Vagina (tissue), 2 donors: ENCODE results near the gene GK. TPM values are rescaled to one million over a fixed set of nuclear protein-coding genes. Genes with fewer than 3 reads are reported as not detected.

Experiments used
- DNase-seq, 2 donors: peaks; one replicate each; pipeline ENCODE4 v3.0.0-alpha.2; 2017; ENCODE audit errors: extremely low spot score in 2 of 2
- H3K27ac ChIP-seq: fragments of 200-600 bp; sonication (generic); one replicate; pipeline ENCODE4 v1.5.1; 2019
- H3K27me3 ChIP-seq: fragments of 200-600 bp; sonication (generic); one replicate; pipeline ENCODE4 v1.5.1; 2019
- H3K36me3 ChIP-seq, 2 donors: fragments of 200-600 bp; sonication (generic); one replicate each; pipeline ENCODE4 v1.5.1; 2017 to 2019
- H3K4me1 ChIP-seq: fragments of 200-600 bp; sonication (generic); one replicate; pipeline ENCODE4 v1.5.1; 2019
- H3K4me3 ChIP-seq, 2 donors: fragments of 200-600 bp; sonication (generic); 1 replicate in 1 of 2; 2 replicates in 1 of 2; pipeline ENCODE4 v1.5.1; 2016 to 2019
- H3K9me3 ChIP-seq: fragments of 200-600 bp; sonication (generic); one replicate; pipeline ENCODE4 v1.5.1; 2019
- CTCF ChIP-seq, 3 experiments: fragments of 450-650 bp in 2 of 3; fragments of 200-600 bp in 1 of 3; sonication (generic) in 1 of 3; IDR thresholded peaks; one replicate each; pipeline ENCODE4 v1.5.1; 2017 to 2019; ENCODE audit warnings: antibody characterized with exemption in 3 of 3, mild to moderate bottlenecking in 2 of 3, moderate library complexity in 2 of 3
- POLR2A ChIP-seq, 2 donors: fragments of 450-650 bp; IDR thresholded peaks; one replicate each; pipeline ENCODE4 v1.6.1; 2017; ENCODE audit warnings: antibody characterized with exemption in 2 of 2, mild to moderate bottlenecking in 2 of 2, moderate library complexity in 2 of 2
- POLR2AphosphoS5 ChIP-seq, 2 donors: sonication (generic); formaldehyde crosslinking; IDR thresholded peaks; one replicate each; pipeline ENCODE4 v1.9.0; 2017; ENCODE audit warnings: antibody characterized with exemption in 2 of 2, mild to moderate bottlenecking in 2 of 2, low read depth in 1 of 2; ENCODE audit not compliant: insufficient read depth in 1 of 2
- intact Hi-C: fragments of 100-400 bp; cut with DNase I; formaldehyde crosslinking; loops from one replicate; pipeline ENCODE4 v1.15.1; 2023
- total RNA-seq: library from RNA; depleted of rRNA; stranded (reverse); fragments of >200 nt; gene quantifications from one replicate; pipeline ENCODE4 v1.2.3, GENCODE V29; 2016

The GK gene
- total RNA-seq, 1 donor from 2014 or later = 7.6 TPM

GRCh38 chrX:30689116-30689515 lies 35.9 kb downstream of the GK start:
- DNase-seq = no peak
- Histone ChIP-seq H3K4me3 (no peak overlapping the region), H3K27ac (no peak overlapping the region), H3K36me3 (no peaks in the 10 kb centered on the region), H3K4me1 (no peaks in the 10 kb centered on the region), H3K27me3 (no peaks in the 10 kb centered on the region), H3K9me3 (no peaks in the 10 kb centered on the region)
- TF ChIP-seq POLR2AphosphoS5 (IDR thresholded peaks at IDR 0.05; ENCODE audit: insufficient read depth in 1 of 2, low read depth in 1 of 2) (no peak), CTCF (IDR thresholded peaks at IDR 0.05) (no peak), POLR2A (IDR thresholded peaks at IDR 0.05) (no peak)
- intact Hi-C loops = no loop called here

- DNase-seq = no peak
- no peak for TF ChIP-seq POLR2A (IDR thresholded peaks at IDR 0.05)
- Histone ChIP-seq H3K36me3 (no peaks in the 10 kb centered on the region), H3K4me3 (no peak overlapping the region), H3K4me1 (no peaks in the 10 kb centered on the region), H3K9me3 (no peaks in the 10 kb centered on the region), H3K27ac (no peak overlapping the region), H3K27me3 (no peaks in the 10 kb centered on the region)
- intact Hi-C loops = no loop called here
Measured at GRCh38 chrX:30690330-30690729, 37.1 kb downstream of the GK start.

GRCh38 chrX:30693999-30694650 lies 40.9 kb downstream of the GK start:
- Histone ChIP-seq H3K4me1 (no peaks in the 10 kb centered on the region), H3K4me3 (no peak overlapping the region), H3K27ac (no peak overlapping the region), H3K27me3 (no peaks in the 10 kb centered on the region), H3K9me3 (no peaks in the 10 kb centered on the region), H3K36me3 (no peaks in the 10 kb centered on the region)
- TF ChIP-seq POLR2A (IDR thresholded peaks at IDR 0.05) (no peak), CTCF (IDR thresholded peaks at IDR 0.05) (no peak), POLR2AphosphoS5 (IDR thresholded peaks at IDR 0.05; ENCODE audit: insufficient read depth in 1 of 2, low read depth in 1 of 2) (no peak)
- no peak for DNase-seq
- intact Hi-C loops = no loop called here

GRCh38 chrX:30702736-30703135 lies 49.5 kb downstream of the GK start:
- H3K27me3 ChIP-seq = no peaks in the 10 kb centered on the region
- no peak for DNase-seq
- intact Hi-C loops = no loop called here
- no peak overlapping the region for H3K27ac ChIP-seq
- no peaks in the 10 kb centered on the region for H3K9me3 ChIP-seq
- no peak overlapping the region for H3K4me3 ChIP-seq
- no peaks in the 10 kb centered on the region for H3K36me3 ChIP-seq
- no peak for TF ChIP-seq POLR2A (IDR thresholded peaks at IDR 0.05)
- no peak for TF ChIP-seq POLR2AphosphoS5 (IDR thresholded peaks at IDR 0.05; ENCODE audit: insufficient read depth in 1 of 2, low read depth in 1 of 2)
- TF ChIP-seq CTCF (IDR thresholded peaks at IDR 0.05) = no peak
- H3K4me1 ChIP-seq = no peaks in the 10 kb centered on the region

- no peak overlapping the region for H3K4me3 ChIP-seq
- no peaks in the 10 kb centered on the region for H3K4me1 ChIP-seq
- H3K27me3 ChIP-seq = no peaks in the 10 kb centered on the region
- DNase-seq = no peak
- H3K36me3 ChIP-seq = no peaks in the 10 kb centered on the region
- TF ChIP-seq POLR2AphosphoS5 (IDR thresholded peaks at IDR 0.05; ENCODE audit: insufficient read depth in 1 of 2, low read depth in 1 of 2) (no peak), POLR2A (IDR thresholded peaks at IDR 0.05) (no peak), CTCF (IDR thresholded peaks at IDR 0.05) (no peak)
- intact Hi-C loops = no loop called here
- no peaks in the 10 kb centered on the region for H3K9me3 ChIP-seq
- H3K27ac ChIP-seq = no peak overlapping the region
Measured at GRCh38 chrX:30706216-30706775, 53.1 kb downstream of the GK start.
